Omental fat pad (tissue), 4 donors: ENCODE measurements around the gene VPS33A. TPM values are rescaled to one million over a fixed set of nuclear protein-coding genes. Genes with fewer than 3 reads are reported as not detected.

Source experiments
- ATAC-seq: fragments of 150-250 bp; one replicate; pipeline ENCODE4 v1.9.1; 2016; ENCODE audit warnings: mild to moderate bottlenecking, moderate library complexity; ENCODE audit not compliant: low FRiP score
- DNase-seq: peaks from one replicate; pipeline ENCODE4 v3.0.0-alpha.2; 2019; ENCODE audit warnings: low spot score
- CTCF ChIP-seq, 3 donors: fragments of 450-650 bp; IDR thresholded peaks; one replicate each; pipeline ENCODE4 v1.5.1; 2016 to 2017; ENCODE audit warnings: antibody characterized with exemption in 3 of 3, mild to moderate bottlenecking in 3 of 3, moderate library complexity in 2 of 3
- small RNA-seq: library from RNA; depleted of rRNA; stranded (forward); fragments of <200 nt; gene quantifications from one replicate; pipeline ENCODE3, GENCODE V24; 2016
- total RNA-seq, 4 donors: library from RNA; depleted of rRNA; stranded (reverse); fragments of >200 nt; gene quantifications; one replicate each; pipeline ENCODE4 v1.1.0, GENCODE V29; 2016

Gene VPS33A
- total RNA-seq, 4 donors from 2014 or later: 8.7 to 17.7 (median 11.0) TPM

GRCh38 chr12:122183588-122183940 lies 82.7 kb downstream of the VPS33A start:
- DNase-seq (no peak), ATAC-seq (no peak)
- no peak for TF ChIP-seq CTCF (IDR thresholded peaks at IDR 0.05)

- DNase-seq (no peak), ATAC-seq (peak; percentile 60)
- TF ChIP-seq CTCF (IDR thresholded peaks at IDR 0.05): no peak
Observed at GRCh38 chr12:122182887-122183587, 83.3 kb downstream of the VPS33A start, which contains the start of gene LRRC43. Gene LRRC43, plus strand, starts transcription at chr12:122183123. Its CDS starts 22 bp downstream, at chr12:122183145.

Small RNAs within 50 kb of the gene (small RNA-seq; reads per million reads assigned to genes)
- not detected for gene DIABLO

Other genes with a start within 250 kb of the VPS33A start
- 1 to 10 TPM; 2.8 to 4.9 (median 3.4) TPM for gene BCL7A, start 244.6 kb downstream of the VPS33A start, total RNA-seq
- 10 to 100 TPM; 17.4 to 49.6 (median 32.6) TPM for gene MLXIP, start 187.7 kb downstream of the VPS33A start, total RNA-seq
- not detected for gene IL31, start 92.3 kb downstream of the VPS33A start, total RNA-seq
- gene LRRC43, start 83.4 kb downstream of the VPS33A start, total RNA-seq: 1 to 10 TPM in 2 of 4 donors, under 1 TPM in 1, not detected in 1; 0.84 to 1.6 (median 1.1) TPM
- gene B3GNT4, start 62.8 kb downstream of the VPS33A start, total RNA-seq: under 1 TPM in 2 of 4 donors, not detected in 2; 0.24 to 0.37 TPM
- gene DIABLO, start 40.4 kb downstream of the VPS33A start, total RNA-seq: 10 to 100 TPM; 40.7 to 54.3 (median 48.7) TPM
- 100 to 1,000 TPM in 1 of 4 donors, 10 to 100 TPM in 3; 72.8 to 189 (median 91.7) TPM for gene CLIP1, start 156.2 kb upstream of the VPS33A start, total RNA-seq
- 10 to 100 TPM; 15.4 to 38.5 (median 22.9) TPM for gene ZCCHC8, start 234.4 kb upstream of the VPS33A start, total RNA-seq